Keratinocyte (primary cell): Measurements from ENCODE around the gene CLDN3.

Source experiments
- CTCF ChIP-seq, 3 experiments: IDR thresholded peaks in 1 of 3; conservative IDR thresholded peaks in 1 of 3; optimal IDR thresholded peaks in 1 of 3; 2 replicates in 2 of 3; 3 replicates in 1 of 3; pipeline versions ENCODE3 to v1.5.1; 2011; ENCODE audit warnings: low read length in 3 of 3, mild to moderate bottlenecking in 3 of 3, moderate library complexity in 2 of 3, control low read depth in 1 of 3, inconsistent platforms in 1 of 3; ENCODE audit not compliant: insufficient read depth in 2 of 3; ENCODE audit errors: extremely low read depth in 1 of 3
- EZH2 ChIP-seq: IDR thresholded peaks from one replicate; pipeline ENCODE4 v1.6.1; 2012; ENCODE audit warnings: inconsistent platforms, mild to moderate bottlenecking, low read length, moderate library complexity

GRCh38 chr7:73723813-73724212 is 46.3 kb downstream of the CLDN3 start:
- TF ChIP-seq CTCF (optimal IDR thresholded peaks at IDR 0.05 in 1 of 3, IDR thresholded peaks at IDR 0.05 in 1 of 3, conservative IDR thresholded peaks at IDR 0.05 in 1 of 3; ENCODE audit: extremely low read depth in 1 of 3, insufficient read depth in 2 of 3, low read length in 3 of 3) (no peak), EZH2 (no peak)
